OCI-LY3 (cell line): ENCODE data around the gene SLC7A7.

Source experiments
- H2AFZ ChIP-seq: fragments of 200-600, 300-600 bp; shearing (Covaris generic); 2 replicates; pipeline ENCODE4 v1.6.0; 2014; ENCODE audit warnings: antibody characterized with exemption, low read depth, low read length
- H3K27ac ChIP-seq: fragments of 200-600, 300-600 bp; sonication (generic); 2 replicates; pipeline ENCODE4 v1.5.1; 2014; ENCODE audit warnings: mild to moderate bottlenecking, low read length, moderate library complexity, mixed read lengths
- H3K27me3 ChIP-seq: fragments of 200-600, 300-600 bp; sonication (generic); 2 replicates; pipeline ENCODE4 v1.6.1; 2014; ENCODE audit warnings: low read depth, low read length, mixed read lengths
- H3K36me3 ChIP-seq: fragments of 200-600, 300-600 bp; sonication (generic); replicated peaks from 2 replicates; pipeline ENCODE3; 2014; ENCODE audit warnings: low read depth, low read length, mixed read lengths
- H3K4me1 ChIP-seq: fragments of 300-600, 200-600 bp; sonication (generic); 2 replicates; pipeline ENCODE4 v1.6.1; 2014; ENCODE audit warnings: low read length, mixed read lengths
- H3K4me2 ChIP-seq: fragments of 200-600, 300-600 bp; sonication (generic); 2 replicates; pipeline ENCODE4 v1.6.1; 2014; ENCODE audit warnings: low read length, mixed read lengths
- H3K4me3 ChIP-seq: fragments of 300-600, 200-600 bp; sonication (generic); 2 replicates; pipeline ENCODE4 v1.5.1; 2014; ENCODE audit warnings: antibody characterized with exemption, mild to moderate bottlenecking, low read length, moderate library complexity
- H3K79me2 ChIP-seq: fragments of 300-600, 200-600 bp; shearing (Covaris generic); 2 replicates; pipeline ENCODE4 v1.6.1; 2014; ENCODE audit warnings: mild to moderate bottlenecking, low read length, mixed read lengths
- H3K9ac ChIP-seq: fragments of 300-600, 200-600 bp; shearing (Covaris generic); 2 replicates; pipeline ENCODE4 v1.6.0; 2014; ENCODE audit warnings: mild to moderate bottlenecking, low read length, moderate library complexity
- H3K9me3 ChIP-seq: fragments of 200-600, 300-600 bp; shearing (Covaris generic); 2 replicates; pipeline ENCODE4 v1.6.1; 2014; ENCODE audit warnings: low read length, mixed read lengths; ENCODE audit not compliant: insufficient read depth
- H4K20me1 ChIP-seq: fragments of 200-600, 300-600 bp; sonication (generic); 2 replicates; pipeline ENCODE4 v1.6.1; 2016; ENCODE audit warnings: low read length, mixed read lengths; ENCODE audit not compliant: insufficient read depth
- EZH2phosphoT487 ChIP-seq: fragments of 200-600 bp; shearing (Covaris generic); IDR thresholded peaks from 2 replicates; pipeline ENCODE4 v1.6.1; 2018; ENCODE audit warnings: antibody characterized with exemption, mixed run types, low read depth
- TF ChIP-seq, protein P1 (sequence below): fragments of 200-600, 300-600 bp; sonication (generic); IDR thresholded peaks from 2 replicates; pipeline ENCODE4 v1.5.1; 2014; ENCODE audit warnings: antibody characterized with exemption, low read length, low read depth

Gene SLC7A7

DNA sequence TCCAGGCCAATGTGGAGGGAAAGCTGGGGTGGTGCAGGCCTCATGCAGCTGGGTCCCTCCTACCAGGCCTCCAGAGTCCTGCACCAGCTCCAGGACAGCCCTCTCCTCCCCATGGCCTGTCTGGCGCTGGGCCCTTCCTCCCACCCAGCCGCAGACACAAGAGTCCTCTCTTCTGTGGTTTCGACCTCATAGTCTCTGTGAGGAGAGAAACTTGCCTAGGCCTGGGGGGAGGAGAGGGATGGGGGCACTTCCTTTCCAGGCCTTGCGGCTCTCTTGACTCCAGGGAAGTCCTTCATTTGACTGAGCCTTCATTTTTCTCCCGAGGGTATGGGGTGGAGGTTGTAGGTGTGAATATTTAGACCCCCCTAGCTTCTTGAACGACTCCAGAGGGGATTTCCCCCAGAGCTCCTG lies 23.4 kb upstream of the SLC7A7 start:
- Histone ChIP-seq H3K4me3 (no peak overlapping the region), H3K9ac (no peak overlapping the region), H3K9me3 (no peaks in the 10 kb centered on the region), H3K79me2 (no peaks in the 10 kb centered on the region), H3K4me1 (no peaks in the 10 kb centered on the region), H3K4me2 (no peak overlapping the region), H3K27ac (no peak overlapping the region), H2AFZ (no peak overlapping the region), H3K36me3 (peaks cover 13% of the 10 kb centered on the region), H4K20me1 (no peaks in the 10 kb centered on the region), H3K27me3 (no peaks in the 10 kb centered on the region)
- TF ChIP-seq EZH2phosphoT487, result no peak
- TF ChIP-seq, protein P1, sequence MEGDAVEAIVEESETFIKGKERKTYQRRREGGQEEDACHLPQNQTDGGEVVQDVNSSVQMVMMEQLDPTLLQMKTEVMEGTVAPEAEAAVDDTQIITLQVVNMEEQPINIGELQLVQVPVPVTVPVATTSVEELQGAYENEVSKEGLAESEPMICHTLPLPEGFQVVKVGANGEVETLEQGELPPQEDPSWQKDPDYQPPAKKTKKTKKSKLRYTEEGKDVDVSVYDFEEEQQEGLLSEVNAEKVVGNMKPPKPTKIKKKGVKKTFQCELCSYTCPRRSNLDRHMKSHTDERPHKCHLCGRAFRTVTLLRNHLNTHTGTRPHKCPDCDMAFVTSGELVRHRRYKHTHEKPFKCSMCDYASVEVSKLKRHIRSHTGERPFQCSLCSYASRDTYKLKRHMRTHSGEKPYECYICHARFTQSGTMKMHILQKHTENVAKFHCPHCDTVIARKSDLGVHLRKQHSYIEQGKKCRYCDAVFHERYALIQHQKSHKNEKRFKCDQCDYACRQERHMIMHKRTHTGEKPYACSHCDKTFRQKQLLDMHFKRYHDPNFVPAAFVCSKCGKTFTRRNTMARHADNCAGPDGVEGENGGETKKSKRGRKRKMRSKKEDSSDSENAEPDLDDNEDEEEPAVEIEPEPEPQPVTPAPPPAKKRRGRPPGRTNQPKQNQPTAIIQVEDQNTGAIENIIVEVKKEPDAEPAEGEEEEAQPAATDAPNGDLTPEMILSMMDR, result no peak

DNA sequence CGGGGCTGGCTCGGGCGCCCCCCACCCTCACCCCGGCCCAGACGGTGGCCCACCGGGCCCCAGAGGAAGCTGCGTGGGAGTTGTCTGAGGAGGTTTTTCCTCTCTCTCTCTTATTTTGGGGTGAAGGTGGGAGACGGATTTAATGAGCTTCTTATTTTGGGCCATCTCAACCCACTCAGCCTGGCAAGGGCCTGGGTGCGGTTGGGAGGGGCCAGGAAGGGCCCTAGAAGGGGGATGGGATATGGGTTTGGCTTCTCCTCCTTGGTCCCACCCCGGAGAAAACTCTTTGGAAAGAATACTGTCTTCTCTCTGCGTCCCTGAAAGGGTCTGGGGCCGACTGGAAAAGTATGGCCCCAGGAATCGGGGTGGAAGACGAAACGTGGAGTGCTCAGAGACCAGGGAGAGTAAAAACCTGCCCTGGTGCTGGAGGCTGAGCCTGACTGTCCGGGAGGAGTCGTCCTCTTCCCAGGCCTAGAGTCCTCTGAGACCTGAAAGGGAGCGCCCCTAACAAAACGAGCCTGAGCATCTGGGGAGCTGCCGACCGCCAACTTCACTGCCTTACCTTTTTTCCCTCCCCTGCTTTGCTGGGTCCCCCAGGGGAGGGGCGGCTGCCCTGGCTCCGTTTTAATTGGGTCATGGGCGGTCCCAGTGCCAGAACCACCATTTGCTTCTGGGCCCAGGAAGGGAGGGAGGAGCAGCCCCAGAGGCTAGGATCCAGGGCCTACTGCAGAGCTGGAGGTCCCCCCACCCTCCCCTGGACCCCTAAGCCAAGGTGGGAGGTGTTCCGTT lies 22.7 kb upstream of the SLC7A7 start:
- no peak for TF ChIP-seq EZH2phosphoT487
- TF ChIP-seq, protein P1, result no peak
- no peak overlapping the region for H3K27ac ChIP-seq

DNA sequence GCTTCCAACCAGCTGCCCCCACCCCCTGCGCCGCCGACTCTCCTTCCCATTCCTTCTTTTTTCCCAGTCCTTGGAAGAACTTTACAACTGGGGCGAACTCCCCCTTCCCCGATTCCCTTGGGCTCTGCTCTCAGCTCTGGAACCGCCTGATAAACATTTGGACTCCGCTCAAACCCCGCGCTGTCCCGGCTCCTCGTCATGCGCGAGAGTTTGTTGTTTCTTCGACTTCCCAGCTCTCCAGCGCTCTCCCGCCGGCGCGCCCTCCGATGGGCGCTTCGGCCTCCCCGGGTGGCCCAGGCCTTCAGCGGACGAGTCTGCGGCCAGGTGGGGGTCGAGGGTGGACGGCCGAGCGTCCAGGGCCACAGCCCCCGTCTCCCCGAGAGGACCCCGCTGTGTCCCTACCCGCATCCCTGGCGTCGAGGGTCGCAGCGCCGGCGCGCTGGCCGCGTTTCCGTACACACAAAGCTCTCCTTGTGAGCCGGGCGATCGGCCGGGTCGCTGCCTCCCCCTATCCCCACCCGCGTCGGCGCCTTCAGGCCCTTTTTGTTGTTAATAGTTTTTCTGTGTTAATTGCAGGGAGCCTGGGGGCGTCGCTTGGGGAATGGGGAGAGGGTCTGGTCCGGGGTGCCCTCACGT lies 22.0 kb upstream of the SLC7A7 start:
- Histone ChIP-seq H3K9me3 (no peaks in the 10 kb centered on the region), H3K36me3 (peaks cover 18% of the 10 kb centered on the region), H3K4me2 (no peak overlapping the region), H3K9ac (no peak overlapping the region), H3K27me3 (no peaks in the 10 kb centered on the region), H3K27ac (no peak overlapping the region), H3K4me1 (no peaks in the 10 kb centered on the region), H4K20me1 (no peaks in the 10 kb centered on the region), H2AFZ (no peak overlapping the region), H3K79me2 (no peaks in the 10 kb centered on the region), H3K4me3 (no peak overlapping the region)
- TF ChIP-seq, protein P1, result no peak
- no peak for TF ChIP-seq EZH2phosphoT487

More for the DNA sequence above, 22.7 kb upstream of the SLC7A7 start:
- Histone ChIP-seq H3K4me1 (no peaks in the 10 kb centered on the region), H2AFZ (no peak overlapping the region), H3K4me3 (no peak overlapping the region), H3K4me2 (no peak overlapping the region), H3K36me3 (peaks cover 18% of the 10 kb centered on the region), H3K27me3 (no peaks in the 10 kb centered on the region), H3K9ac (no peak overlapping the region), H3K9me3 (no peaks in the 10 kb centered on the region), H3K79me2 (no peaks in the 10 kb centered on the region), H4K20me1 (no peaks in the 10 kb centered on the region)

DNA sequence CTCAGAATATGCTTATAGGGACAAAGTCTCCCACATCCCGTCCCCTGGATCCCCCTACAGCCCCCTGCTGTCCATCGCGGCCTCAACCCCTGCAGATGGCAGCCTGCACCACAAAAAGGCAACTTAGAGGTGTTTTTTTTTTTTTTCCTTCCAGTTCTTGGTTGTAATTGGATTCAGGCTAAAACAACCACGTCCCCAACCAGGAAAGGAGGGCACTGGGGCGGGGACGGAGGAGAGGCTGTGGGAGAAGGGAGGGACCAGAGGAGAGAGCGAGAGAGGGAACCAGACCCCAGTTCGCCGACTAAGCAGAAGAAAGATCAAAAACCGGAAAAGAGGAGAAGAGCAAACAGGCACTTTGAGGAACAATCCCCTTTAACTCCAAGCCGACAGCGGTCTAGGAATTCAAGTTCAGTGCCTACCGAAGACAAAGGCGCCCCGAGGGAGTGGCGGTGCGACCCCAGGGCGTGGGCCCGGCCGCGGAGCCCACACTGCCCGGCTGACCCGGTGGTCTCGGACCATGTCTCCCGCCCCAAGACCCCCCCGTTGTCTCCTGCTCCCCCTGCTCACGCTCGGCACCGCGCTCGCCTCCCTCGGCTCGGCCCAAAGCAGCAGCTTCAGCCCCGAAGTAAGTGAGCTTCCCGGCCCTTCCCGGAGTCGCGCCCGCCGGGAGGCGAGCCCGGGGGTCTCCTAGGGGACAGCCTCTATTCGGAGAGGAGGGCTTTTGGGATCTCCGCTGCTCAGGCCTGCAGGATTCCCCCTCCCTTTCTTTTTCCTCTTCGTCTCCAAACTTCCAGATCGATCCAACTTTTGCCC lies 21.3 kb upstream of the SLC7A7 start, which contains the start of gene MMP14:
Gene MMP14 (plus strand): TSS at position 285 of the 813 bp plus-strand sequence. CDS start 233 bp downstream, at position 518.
- Histone ChIP-seq H3K36me3 (peaks cover 24% of the 10 kb centered on the region), H3K4me3 (no peak within 1 kb of the TSS), H4K20me1 (no peaks in the 10 kb centered on the region), H3K27me3 (no peaks in the 10 kb centered on the region), H3K79me2 (no peaks in the 10 kb centered on the region), H3K9ac (no peak within 1 kb of the TSS), H3K27ac (no peak within 1 kb of the TSS), H3K4me1 (no peaks in the 10 kb centered on the region), H3K4me2 (no peak within 1 kb of the TSS), H3K9me3 (no peaks in the 10 kb centered on the region), H2AFZ (no peak within 1 kb of the TSS)
- TF ChIP-seq, protein P1, result no peak
- no peak for TF ChIP-seq EZH2phosphoT487
